OCI-LY3 (cell line): ENCODE results near the gene EPS15.
A peak's percentile ranks its signal among the peaks of the same experiment; 100 is the strongest.

Experiments
- H2AFZ ChIP-seq: fragments of 200-600, 300-600 bp; shearing (Covaris generic); 2 replicates; pipeline ENCODE4 v1.6.0; 2014; ENCODE audit warnings: antibody characterized with exemption, low read depth, low read length
- H3K27ac ChIP-seq: fragments of 200-600, 300-600 bp; sonication (generic); 2 replicates; pipeline ENCODE4 v1.5.1; 2014; ENCODE audit warnings: mild to moderate bottlenecking, low read length, moderate library complexity, mixed read lengths
- H3K27me3 ChIP-seq: fragments of 200-600, 300-600 bp; sonication (generic); 2 replicates; pipeline ENCODE4 v1.6.1; 2014; ENCODE audit warnings: low read depth, low read length, mixed read lengths
- H3K36me3 ChIP-seq: fragments of 200-600, 300-600 bp; sonication (generic); replicated peaks from 2 replicates; pipeline ENCODE3; 2014; ENCODE audit warnings: low read depth, low read length, mixed read lengths
- H3K4me1 ChIP-seq: fragments of 300-600, 200-600 bp; sonication (generic); 2 replicates; pipeline ENCODE4 v1.6.1; 2014; ENCODE audit warnings: low read length, mixed read lengths
- H3K4me2 ChIP-seq: fragments of 200-600, 300-600 bp; sonication (generic); 2 replicates; pipeline ENCODE4 v1.6.1; 2014; ENCODE audit warnings: low read length, mixed read lengths
- H3K4me3 ChIP-seq: fragments of 300-600, 200-600 bp; sonication (generic); 2 replicates; pipeline ENCODE4 v1.5.1; 2014; ENCODE audit warnings: antibody characterized with exemption, mild to moderate bottlenecking, low read length, moderate library complexity
- H3K79me2 ChIP-seq: fragments of 300-600, 200-600 bp; shearing (Covaris generic); 2 replicates; pipeline ENCODE4 v1.6.1; 2014; ENCODE audit warnings: mild to moderate bottlenecking, low read length, mixed read lengths
- H3K9ac ChIP-seq: fragments of 300-600, 200-600 bp; shearing (Covaris generic); 2 replicates; pipeline ENCODE4 v1.6.0; 2014; ENCODE audit warnings: mild to moderate bottlenecking, low read length, moderate library complexity
- H3K9me3 ChIP-seq: fragments of 200-600, 300-600 bp; shearing (Covaris generic); 2 replicates; pipeline ENCODE4 v1.6.1; 2014; ENCODE audit warnings: low read length, mixed read lengths; ENCODE audit not compliant: insufficient read depth
- H4K20me1 ChIP-seq: fragments of 200-600, 300-600 bp; sonication (generic); 2 replicates; pipeline ENCODE4 v1.6.1; 2016; ENCODE audit warnings: low read length, mixed read lengths; ENCODE audit not compliant: insufficient read depth
- EZH2phosphoT487 ChIP-seq: fragments of 200-600 bp; shearing (Covaris generic); IDR thresholded peaks from 2 replicates; pipeline ENCODE4 v1.6.1; 2018; ENCODE audit warnings: antibody characterized with exemption, mixed run types, low read depth
- TF ChIP-seq, protein P1 (sequence below): fragments of 200-600, 300-600 bp; sonication (generic); IDR thresholded peaks from 2 replicates; pipeline ENCODE4 v1.5.1; 2014; ENCODE audit warnings: antibody characterized with exemption, low read length, low read depth

The EPS15 gene

DNA sequence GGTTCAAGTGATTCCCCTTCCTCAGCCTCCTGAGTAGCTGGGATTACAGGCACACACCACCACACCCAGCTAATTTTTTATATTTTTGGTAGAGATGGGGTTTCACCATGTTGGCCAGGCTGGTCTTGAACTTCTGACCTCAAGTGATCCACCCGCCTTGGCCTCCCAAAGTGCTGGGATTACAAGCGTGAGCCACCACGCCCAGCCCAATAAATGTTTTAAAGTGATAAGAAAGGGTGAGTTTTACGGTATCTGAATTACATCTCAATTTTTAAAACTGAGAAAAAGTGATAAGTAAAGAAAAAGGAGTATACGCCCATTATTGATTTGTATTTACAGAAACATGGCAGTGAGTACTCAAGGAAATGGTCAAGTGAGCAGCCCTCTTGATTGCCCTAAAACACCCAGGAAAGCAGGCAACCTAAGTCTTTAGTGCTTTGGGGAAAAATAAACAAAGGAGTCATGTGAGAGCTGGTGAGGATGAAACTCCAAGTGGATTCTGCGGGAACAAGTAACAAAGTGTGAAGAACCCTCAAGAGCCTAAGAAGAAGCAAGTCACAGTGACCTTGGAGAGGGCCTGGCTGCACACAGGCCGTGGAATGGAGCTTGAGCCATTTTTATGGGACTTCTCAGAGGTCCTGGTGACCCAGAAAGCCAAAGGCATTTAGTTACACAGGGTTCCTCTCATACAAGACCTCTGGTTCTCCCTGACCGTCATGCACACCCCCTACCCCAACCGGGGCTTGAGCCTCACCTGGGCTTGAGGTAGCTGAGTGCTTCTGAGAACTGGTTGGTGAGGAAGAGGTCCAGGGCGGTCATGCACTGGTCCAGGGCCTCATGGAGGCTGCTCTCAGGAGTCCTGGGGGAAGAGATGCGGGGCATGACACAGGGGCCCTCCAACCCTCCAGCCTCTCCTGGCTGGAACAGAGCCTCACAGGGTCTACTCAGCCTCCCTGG lies 197.8 kb downstream of the EPS15 start:
- H3K27me3 ChIP-seq, result no peaks in the 10 kb centered on the region

DNA sequence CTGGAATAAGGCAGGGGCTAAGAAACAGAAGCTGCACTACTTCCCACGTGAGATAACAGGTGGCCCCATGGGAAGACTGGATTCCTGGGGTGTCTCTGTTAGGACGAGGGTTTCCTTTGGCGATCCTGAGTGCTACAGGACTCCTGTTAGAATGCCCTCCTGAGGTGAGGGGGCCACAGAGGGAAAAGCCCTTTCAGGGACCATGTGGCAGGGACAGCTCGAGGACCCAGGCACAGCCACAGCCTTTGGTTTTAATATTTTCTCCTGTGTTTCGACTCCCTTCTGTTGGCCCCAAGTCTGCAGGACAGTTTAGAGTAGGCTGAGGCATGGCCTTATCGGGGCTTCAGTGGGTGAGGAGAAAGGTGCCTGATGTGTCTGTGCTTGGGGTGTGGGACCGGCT lies 201.3 kb downstream of the EPS15 start:
- no peak overlapping the region for H3K9ac ChIP-seq
- no peak overlapping the region for H2AFZ ChIP-seq
- no peaks in the 10 kb centered on the region for H4K20me1 ChIP-seq
- no peak overlapping the region for H3K4me3 ChIP-seq
- no peak overlapping the region for H3K27ac ChIP-seq
- no peaks in the 10 kb centered on the region for H3K36me3 ChIP-seq
- H3K79me2 ChIP-seq, result no peaks in the 10 kb centered on the region
- no peaks in the 10 kb centered on the region for H3K9me3 ChIP-seq
- no peaks in the 10 kb centered on the region for H3K27me3 ChIP-seq
- TF ChIP-seq, protein P1, sequence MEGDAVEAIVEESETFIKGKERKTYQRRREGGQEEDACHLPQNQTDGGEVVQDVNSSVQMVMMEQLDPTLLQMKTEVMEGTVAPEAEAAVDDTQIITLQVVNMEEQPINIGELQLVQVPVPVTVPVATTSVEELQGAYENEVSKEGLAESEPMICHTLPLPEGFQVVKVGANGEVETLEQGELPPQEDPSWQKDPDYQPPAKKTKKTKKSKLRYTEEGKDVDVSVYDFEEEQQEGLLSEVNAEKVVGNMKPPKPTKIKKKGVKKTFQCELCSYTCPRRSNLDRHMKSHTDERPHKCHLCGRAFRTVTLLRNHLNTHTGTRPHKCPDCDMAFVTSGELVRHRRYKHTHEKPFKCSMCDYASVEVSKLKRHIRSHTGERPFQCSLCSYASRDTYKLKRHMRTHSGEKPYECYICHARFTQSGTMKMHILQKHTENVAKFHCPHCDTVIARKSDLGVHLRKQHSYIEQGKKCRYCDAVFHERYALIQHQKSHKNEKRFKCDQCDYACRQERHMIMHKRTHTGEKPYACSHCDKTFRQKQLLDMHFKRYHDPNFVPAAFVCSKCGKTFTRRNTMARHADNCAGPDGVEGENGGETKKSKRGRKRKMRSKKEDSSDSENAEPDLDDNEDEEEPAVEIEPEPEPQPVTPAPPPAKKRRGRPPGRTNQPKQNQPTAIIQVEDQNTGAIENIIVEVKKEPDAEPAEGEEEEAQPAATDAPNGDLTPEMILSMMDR, result no peak
- no peak for TF ChIP-seq EZH2phosphoT487
- no peak overlapping the region for H3K4me2 ChIP-seq
- H3K4me1 ChIP-seq, result peaks cover 31% of the 10 kb centered on the region

More for the DNA sequence above, 197.8 kb downstream of the EPS15 start:
- TF ChIP-seq EZH2phosphoT487, result no peak
- TF ChIP-seq, protein P1, result no peak
- Histone ChIP-seq H3K4me1 (peaks cover 6% of the 10 kb centered on the region), H3K9me3 (no peaks in the 10 kb centered on the region), H3K36me3 (no peaks in the 10 kb centered on the region), H4K20me1 (no peaks in the 10 kb centered on the region), H3K9ac (no peak overlapping the region), H3K79me2 (no peaks in the 10 kb centered on the region), H3K4me3 (no peak overlapping the region), H3K27ac (no peak overlapping the region), H3K4me2 (no peak overlapping the region), H2AFZ (no peak overlapping the region)

DNA sequence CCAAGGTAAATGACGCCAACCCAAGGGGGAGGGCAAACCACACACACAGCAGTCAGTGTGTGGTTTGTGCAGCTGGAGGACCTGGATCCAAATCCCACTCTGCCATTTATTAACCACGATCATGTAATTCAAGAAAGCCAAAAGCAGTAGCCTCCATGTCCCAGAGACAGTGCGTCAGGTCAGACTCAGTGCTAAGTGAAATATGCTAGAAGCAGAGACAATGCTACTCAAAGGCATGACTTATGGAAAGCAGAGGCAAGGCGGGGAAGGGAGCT lies 202.3 kb downstream of the EPS15 start:
- Histone ChIP-seq H3K27ac (no peak overlapping the region), H4K20me1 (no peaks in the 10 kb centered on the region), H3K79me2 (no peaks in the 10 kb centered on the region), H3K36me3 (no peaks in the 10 kb centered on the region), H3K9ac (no peak overlapping the region), H3K9me3 (no peaks in the 10 kb centered on the region), H2AFZ (no peak overlapping the region), H3K4me1 (peaks cover 31% of the 10 kb centered on the region), H3K27me3 (no peaks in the 10 kb centered on the region), H3K4me3 (no peak overlapping the region), H3K4me2 (0 out of 2 replicates have a peak overlapping the region, but pooled peaks have one; percentile 51)
- TF ChIP-seq, protein P1, result no peak
- TF ChIP-seq EZH2phosphoT487, result no peak

DNA sequence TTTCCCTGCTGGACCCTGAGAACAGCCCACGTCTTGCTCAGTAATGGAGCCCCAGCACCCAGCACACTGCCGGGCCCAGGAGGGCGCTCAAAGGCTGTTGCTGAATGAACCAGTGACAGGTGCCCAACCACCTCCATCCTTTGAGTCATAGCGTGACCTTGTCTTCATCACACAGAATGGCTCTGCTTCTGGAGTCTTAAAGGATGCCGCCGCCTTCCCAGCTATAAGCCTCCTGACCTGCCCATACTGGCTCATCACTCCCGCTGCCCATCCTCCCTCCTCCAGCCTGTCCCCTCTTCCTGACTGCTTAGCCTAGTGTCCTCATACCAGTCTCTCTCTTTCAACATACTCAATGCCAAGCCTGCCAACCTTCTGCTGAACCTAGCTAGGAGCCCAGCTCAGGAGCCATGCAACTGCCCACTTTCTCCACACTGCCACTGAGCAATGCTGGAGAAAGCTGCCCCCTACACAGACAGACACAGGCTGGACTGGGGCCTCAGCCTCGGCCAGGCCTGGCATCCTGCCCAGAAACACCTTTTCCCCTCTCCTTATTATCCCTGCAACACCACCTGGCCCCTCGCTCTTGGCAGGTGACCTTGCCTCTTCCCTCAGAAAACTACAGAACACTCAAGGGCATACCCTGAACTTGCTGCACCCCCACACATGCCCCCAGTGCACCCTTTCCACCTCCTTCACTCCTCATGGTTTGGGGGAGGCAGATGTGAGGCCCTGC lies 202.8 kb downstream of the EPS15 start:
- no peaks in the 10 kb centered on the region for H3K27me3 ChIP-seq
- no peaks in the 10 kb centered on the region for H4K20me1 ChIP-seq
- no peak overlapping the region for H3K9ac ChIP-seq
- H3K9me3 ChIP-seq, result no peaks in the 10 kb centered on the region
- H3K4me2 ChIP-seq, result peak overlapping the region; percentile 51
- H3K27ac ChIP-seq, result 0 out of 2 replicates have a peak overlapping the region, but pooled peaks have one; percentile 23
- TF ChIP-seq, protein P1, result peak; percentile 67
- no peak for TF ChIP-seq EZH2phosphoT487
- H2AFZ ChIP-seq, result no peak overlapping the region
- H3K79me2 ChIP-seq, result no peaks in the 10 kb centered on the region
- H3K4me3 ChIP-seq, result 0 out of 2 replicates have a peak overlapping the region, but pooled peaks have one; percentile 8
- H3K4me1 ChIP-seq, result peaks cover 31% of the 10 kb centered on the region
- H3K36me3 ChIP-seq, result no peaks in the 10 kb centered on the region
